GDM1 (cell line): ENCODE data around the gene ORM1.
A peak's percentile ranks its signal among the peaks of the same experiment; 100 is the strongest.

ENCODE experiments used
- DNase-seq: peaks from one replicate; lab custom pipeline; 2025; lab: John Stamatoyannopoulos, UW

The ORM1 gene

DNA sequence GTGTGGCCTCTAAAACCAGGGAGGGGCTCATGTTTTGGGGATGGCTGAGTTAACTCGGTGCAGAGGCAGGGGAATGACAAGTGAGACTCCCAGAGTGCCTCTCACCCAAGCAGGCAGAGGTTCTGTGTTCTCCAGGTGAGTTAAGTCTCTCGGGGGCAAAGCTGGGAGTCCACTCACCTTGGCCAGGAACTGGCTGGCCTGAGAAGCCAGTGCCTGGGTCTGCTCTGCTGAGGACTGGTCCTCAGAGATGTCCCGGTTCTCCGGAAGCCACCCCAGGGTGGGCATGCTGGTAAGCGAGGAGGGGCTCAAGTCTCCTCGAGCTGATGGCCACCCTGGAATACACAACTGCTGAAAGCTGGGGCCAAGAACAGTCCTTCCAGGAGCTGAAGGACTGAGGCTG, 44.5 kb downstream of the ORM1 start:
- no peak for DNase-seq

DNA sequence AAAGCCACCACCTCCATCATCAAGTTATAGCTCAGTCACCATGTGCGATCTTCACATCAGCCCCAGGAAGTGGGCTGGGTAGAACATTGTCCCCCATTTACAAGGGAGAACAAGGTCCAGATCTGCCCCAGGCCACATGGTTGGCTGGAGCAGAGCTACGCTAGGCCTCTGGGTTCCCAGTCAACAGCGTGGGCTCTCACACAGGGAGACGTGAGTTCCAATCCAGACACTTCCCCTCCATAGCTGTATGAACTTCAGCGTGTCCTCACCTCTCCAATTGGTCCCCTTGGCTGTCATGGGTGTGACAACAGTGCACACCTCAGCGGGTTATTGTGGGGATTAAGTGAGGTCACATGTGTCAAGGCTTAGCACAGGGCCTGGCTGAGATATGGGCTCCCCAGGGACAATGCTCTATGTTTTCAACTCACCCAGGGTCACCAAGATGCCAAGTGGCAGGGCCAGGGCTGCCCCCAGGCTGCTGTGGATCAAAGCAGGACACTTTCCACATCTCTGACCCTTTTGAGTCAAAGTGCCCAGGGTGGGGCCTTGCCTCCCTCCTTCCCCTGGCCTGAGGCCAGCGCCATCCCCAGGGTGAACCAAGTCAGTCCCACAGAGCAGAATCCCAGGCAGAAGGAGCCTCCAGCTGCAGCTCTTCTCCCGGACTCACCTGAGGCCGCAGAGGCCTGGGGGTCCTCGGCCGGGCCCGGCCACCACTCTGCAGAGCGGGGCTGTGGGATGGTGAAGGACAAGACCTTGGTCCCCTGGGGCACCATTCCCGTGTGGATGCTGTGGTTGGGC, 45.1 kb downstream of the ORM1 start:
- DNase-seq = no peak

DNA sequence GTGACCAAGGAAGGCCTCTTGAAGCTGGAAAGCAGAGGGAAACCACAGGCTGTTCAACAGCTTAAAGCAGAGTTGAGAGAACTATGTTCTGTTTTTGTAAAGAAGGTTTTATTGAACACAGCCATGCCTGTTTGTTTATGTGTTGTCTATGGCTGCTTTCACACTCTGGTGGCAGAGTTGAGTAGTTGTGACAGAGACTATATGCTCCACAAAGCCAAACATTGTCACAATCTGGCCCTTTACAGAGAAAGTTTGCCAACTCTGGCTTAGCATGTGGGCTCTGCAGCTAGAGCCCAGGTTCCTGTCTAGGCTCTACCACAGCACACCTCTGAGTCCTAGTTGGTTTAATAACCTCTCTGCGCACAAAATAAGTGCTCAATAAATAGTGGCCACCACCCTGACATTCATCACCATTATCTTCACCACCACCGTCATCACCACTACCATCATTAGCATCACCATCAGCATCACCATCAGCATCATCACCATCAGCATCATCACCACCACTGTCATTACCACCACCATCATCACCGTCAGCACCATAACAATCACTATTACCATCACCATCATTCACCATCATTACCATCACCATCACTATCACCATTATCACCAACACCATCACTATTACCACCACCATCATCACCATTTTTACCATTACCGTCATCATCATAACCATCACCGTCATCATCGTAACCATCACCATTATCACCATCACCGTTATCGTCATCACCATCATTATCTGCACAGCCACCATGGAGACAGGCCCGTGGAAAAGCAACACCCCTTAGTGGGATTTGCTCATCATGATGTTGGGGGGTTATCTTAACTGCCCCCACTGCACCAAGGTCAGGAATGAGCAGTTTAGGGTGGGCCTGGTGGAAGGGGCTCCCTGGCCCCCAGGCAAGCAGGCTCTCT, 46.6 kb downstream of the ORM1 start:
- no peak for DNase-seq

DNA sequence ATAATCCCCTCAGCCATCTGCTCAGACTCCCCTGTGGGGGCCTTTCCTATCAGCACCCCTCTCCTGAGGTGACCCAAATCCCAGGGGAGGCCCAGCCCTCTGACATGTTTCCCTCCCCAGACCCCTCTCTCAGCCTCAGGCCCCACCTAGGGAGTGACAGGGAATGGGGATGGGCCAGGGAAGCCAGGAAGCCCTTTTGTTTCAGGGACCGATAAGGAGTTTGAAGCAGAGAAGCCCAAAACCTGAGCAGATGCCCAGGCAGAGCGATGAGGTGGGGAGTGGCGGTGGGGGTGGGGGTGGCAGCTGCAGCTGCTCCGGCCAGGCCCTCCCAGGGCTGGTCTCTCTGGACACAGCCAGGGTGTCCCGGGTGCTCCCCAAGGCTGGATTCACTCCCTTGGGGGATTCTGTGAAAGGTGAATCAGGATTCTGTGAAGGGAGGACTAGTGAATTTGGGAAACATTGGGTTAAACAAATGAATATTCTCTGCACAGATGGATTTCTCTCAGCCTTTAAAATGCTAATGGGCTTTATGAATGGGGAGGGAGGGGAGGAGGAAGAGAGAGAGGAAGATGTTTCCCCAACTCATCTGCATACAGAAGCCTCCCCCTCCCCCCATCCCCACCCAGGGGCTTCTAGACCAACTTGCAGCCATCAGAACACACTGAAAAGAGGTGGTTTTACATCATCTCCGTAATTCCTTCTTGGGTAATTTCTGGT, 47.5 kb downstream of the ORM1 start:
- DNase-seq = no peak

DNA sequence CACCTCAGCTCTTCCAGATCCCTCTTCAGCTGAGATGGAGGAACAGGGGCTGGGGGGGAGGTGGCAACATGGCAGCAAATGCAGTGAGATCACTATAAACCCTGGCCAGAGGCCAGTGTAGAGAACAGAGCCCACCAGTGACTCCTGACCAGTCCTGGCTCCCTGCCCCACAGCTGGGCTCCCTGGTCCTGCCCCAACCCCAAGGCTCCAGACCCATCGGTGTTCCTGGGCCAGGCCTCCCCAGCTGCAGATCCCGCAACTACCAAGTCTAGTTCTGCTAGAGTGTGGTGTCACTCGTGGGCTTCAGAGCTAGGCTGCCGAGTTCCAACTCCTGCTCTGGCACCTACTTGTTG, 48.0 kb downstream of the ORM1 start:
- no peak for DNase-seq

DNA sequence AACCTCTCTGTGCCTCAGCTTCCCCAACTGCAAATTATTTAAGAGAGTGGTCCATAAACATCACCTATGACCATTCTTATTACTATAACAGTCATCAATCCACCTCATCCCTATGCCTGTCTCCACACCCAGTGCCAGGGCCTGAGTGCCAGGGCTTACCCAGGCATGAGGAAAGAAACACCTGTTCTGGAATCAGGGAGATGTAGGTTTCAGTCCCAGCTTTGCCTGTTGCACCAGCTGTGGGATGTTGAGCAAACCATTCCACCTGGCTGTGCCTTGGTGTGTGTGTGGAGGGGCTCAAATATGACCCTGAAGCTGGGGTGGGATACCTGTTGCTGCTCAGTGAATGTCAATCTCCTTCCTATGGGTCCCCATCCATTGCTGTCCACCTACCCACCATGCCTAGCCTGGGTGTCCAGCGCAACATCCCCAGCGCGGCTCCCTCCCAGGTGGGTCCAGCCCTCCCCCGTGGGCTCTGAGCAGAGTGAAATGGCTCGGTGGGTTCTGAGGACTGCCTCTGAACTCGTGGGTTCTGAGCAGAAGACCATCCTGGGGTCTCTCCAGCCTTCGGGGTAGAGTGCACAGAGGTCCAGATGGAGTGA, 48.5 kb downstream of the ORM1 start:
- no peak for DNase-seq

DNA sequence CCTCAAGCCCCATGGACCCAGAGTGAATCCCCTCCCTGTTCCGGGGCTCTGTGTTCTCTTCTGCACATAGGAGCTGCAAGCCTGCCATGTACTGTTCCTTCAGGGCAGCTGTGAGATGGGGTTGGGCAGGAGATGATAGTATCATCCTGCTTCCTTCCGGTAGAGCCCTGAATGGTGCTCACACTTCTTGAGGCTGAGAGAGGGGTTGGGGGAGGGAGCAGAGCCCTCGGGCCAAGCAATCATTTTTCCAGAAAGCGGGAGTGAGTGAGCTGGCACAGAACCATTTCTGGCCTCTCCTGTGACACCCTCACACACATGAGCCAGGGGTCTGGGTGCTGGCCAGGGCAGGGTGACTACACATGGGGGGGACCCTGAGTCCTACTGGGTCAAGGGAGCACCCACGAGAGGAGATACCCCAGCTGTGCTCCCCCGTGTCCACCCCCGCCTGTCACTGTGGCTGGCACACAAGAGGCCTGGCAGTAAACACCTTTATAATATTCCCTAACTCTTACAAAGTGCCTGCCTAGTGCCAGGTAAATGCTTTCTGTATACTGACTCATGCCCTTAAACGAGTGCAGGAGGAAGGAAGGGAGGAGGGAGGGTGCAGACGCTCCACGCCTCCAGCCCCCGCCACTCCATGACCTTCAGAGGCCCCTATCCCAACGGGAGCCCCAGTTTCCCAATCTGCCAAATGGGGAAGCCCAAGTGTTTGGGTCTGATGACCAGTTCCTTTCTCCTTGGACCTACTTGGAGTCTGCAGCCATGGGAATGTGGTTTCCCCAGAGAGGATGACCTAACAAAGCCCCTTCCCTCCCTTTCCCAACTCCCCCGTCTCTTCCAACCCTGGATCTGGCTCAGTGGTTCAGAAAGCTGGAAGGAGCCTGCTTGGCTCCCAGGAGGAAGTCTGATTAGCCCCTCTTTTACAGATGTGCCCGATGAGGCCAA, 49.3 kb downstream of the ORM1 start:
- DNase-seq = peak; percentile 47

DNA sequence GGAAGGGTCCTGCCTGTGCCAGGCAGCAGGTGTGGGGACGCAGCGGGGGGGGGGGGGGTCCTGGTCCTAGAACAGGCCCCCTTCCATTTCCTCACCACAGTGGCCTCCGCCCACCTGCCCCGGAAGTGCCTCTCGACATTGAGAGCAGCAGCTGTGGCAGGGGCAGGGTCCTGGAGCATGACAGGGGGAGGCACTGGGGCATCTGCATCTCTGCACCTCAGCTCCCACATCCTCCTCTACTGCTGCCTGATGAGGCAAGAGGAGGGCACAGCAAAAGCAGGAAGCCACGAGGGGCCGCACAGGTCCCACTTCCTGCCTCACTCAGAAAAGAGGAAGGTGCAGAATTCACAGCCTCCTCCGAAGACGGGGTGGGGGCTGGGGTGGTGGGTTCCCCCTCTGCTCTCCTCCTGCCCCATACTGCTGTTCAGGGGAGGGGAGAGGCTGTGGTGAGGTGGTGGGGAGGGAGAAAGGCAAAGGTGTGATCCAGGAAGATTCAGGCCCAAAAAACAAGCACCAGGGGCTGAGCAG, 50.1 kb downstream of the ORM1 start:
- peak; percentile 99 for DNase-seq

DNA sequence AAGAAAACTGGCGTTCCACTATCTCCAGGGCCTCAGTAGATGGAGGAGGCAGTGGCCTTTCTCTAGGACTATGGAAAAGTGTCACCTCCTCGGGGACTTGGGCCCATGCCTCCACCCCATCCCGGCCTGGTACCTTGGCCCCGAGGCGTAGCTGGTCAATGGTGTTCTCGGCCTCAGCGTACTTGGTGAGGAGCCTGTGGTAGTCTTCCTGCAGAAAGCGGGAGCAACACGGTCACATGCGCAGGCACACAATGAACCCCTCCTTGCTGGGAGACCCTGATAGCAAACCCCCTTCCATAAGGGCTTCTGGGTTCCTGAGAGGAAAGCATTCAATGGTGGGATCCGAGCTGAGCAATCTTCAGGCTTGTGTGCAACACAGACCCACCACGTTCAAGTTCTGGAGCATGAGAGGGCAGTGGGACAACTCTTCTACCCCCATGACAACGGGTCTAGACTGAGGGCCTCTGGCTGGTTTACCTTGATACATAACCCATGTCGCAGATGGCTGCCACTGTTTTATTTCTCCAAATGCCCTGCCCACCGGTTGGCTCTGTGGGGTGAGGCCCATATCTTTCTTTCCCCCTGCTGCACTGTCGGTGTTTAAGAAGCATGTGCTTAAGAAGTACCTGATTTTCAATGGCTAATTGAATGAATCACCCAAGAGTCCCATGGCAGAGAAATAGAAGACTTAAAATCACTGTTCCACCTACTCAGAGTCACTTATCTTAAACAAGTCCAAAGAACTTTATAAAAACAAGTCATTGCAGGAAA, 51.2 kb downstream of the ORM1 start:
- no peak for DNase-seq

DNA sequence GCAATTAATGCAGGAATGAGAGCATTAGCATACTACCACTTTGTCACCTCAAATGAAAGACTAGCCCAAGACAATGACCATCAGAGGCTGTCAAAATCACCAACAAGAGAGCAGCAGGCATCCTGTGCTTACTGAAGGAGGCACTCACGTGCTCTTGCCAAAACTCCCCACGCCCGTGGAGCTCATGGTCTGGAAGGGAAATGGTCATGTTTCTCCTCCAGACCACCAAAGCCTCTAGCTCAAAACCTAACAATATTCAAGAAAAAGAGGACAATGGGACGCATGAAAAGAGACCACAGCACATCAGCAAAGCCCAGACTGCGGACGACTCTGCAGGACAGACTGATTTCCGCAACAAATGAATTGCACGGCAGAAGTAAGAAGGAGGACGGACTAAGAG, 52.0 kb downstream of the ORM1 start:
- no peak for DNase-seq

DNA sequence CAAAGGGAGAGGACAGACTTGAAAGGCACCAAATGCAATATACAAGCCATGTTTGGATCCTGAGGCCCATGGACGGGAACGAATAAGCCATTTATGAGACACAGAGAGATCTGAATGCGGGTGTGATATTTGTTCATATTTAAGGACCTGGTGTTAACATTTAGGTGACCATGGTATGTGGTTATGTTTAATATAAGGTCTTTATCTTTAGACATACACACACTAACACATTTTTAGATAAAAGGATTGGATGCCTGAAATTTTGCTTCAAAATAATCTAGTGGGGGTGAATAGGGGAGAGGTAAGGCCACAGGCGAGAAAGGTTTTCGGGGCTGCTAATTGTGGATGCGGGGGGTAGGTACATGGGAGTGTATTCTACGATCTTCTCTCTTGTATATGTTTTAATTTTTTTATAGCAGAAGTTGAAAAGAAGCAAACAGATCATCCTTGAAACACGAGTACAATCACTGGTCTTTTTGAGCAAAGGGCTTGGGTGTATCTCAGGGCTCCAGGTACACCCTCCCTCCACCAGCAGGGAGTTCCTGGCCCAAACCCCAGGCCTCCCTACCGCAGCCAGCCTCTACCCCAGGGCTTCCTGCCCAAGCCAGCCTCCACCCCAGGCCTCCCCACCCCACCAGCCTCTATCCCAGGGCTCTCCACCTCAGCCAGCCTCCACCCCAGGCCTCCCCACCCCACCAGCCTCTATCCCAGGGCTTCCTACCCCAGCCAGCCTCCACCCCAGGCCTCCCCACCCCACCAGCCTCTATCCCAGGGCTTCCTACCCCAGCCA, 52.7 kb downstream of the ORM1 start:
- no peak for DNase-seq
